ENCODE data around the gene DIO1. TPM values are rescaled to one million over a fixed set of nuclear protein-coding genes. Genes with fewer than 3 reads are reported as not detected.

Gene DIO1
- total RNA-seq, 1 donor from 2014 or later: not detected

DNA sequence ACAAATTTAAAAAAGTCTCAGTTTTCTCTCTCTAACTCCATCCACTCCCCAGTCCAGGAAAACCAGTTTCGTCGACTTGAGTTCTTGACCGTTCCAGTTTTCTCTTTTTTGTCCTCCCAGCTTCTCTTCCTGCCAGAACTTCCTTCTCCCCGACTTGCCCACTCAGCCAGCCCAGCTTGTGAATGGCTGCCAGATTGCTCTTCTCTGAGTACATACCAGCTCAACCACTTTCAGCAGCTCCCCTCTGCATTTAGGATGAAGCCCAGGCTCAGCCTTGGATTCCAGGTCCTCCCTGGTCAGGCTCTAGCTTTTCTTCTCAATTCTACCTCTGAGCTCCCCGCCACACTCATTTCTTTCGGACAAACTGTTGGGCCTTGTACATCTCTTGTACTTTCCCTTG, 1.4 kb downstream of the DIO1 start:
- no peak for DNase-seq

DNA sequence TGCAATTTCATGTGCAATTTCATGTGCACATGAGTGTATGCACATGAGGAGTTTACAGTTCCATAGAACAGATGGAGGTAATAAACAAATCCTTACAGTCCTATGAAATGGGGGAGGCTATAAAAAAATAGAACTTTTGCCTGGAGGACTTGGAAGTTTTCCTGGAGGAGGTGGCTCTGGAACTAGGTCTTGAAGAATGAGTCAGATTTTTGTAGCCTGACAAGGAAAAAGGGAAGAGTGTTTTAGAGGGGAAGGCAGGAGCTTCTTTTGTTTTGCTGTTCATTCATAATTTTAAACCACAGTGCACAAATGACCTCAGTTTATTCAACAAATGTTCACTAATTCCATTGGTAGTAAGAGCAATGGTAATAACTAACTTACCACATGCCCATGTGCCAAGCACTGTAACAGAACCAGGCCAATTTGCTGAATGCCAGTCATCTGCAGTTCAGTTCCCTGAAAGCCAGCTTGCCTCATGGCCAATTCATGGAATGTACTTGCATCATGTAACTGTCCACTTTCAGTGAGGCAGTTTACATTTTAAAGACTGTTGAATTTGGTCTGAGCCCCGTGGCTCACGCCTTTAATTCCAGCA, 2.7 kb downstream of the DIO1 start:
- peak; percentile 47 for DNase-seq

DNA sequence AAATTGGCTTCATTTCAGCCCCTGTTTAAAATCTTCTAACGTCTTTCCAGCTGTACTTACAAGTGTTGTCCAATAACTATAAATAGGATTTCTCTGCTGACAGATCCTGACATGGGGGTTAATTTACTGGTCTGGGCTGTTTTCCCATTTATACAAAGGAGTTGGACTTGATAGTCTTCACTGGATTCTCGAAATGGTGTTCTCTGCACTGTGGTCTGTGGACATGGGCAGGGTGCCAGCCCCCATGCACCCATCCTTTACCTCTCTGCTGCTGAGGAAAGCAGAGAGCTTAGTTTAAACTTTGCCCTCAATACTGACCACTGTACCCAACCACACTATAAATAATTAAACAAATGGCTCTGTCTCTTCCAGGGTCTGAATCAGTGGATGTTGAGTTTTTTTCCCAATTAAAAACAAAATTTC, 5.2 kb downstream of the DIO1 start:
- peak; percentile 58 for DNase-seq

DNA sequence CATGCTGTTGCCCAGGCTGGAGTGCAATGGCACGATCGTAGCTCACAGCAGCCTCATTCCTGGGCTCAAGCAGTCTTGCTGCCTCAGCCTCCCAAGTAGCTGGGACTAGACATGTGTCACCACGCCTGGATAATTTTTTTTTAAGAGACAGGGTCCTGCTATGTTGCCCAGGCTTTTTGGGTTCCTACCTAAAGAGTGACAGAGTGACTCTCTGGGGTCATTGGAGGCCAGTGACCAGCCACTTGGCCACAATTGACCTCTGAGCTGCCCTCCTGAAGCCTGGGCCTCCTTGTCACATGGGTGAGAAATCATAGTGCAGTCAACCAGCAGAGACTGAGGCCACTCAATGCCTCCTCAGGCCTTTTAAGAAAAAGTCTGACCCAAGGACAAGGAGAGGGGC, 5.7 kb downstream of the DIO1 start:
- DNase-seq: no peak

DNA sequence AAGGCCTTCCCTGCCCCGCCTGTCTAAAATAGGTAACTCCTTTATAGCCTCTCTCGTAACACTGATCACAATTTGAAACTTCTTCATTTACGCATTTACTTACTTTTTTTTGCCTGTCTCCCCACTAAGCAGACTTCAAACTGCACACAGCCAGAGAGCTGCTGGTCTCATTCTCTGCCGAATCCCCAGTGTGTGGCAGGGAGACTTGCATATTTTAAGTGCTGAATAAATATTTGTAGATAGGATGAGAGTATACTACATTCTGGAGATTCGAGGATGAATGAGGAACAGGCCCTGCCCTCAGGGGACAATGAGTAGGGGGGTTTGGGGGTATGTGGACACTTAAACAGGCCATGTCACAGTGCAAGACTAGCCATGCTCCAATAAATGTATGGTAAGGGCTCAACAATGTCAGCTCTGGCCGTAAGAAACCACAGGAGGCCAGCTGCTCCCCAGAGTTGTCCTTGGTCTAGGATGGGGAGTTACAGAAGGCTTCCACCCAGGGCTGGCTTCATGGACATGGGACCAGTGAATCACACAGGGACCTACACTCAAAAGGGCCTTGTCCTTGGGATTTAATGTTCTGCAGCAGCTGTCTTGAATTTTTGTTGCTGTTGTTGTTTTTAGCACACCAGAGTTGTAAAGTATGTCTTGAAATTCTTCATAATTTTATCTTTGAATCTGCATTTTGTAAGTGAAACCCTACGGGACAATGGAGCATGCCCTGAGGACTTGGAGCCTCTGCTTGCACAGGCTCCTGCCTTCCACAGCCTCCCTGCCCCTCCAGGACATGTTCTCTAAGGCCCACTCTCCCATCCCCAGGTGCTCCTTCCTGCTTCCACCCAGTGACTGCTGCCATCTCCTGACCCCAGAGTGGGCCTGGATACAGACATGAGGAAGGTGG, 8.5 kb downstream of the DIO1 start:
- no peak for DNase-seq

DNA sequence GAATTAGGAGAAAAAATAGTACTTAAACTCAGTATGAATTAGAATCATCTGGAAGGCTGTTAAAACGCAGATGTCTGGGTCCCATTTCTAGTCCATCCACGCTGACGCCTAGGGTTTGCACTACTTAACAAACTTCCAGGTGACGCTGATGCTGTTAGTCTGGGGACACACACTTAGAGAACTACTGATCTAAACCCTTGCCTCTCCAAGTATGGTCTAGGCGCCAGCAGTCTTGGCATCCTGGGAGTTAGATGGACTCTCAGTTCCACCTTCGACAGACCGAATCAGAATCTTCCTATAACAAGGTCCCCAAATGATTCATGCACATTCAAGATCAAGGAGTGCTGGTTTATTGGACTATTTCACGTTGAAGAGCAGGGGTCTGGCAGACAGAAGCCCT, 11.5 kb downstream of the DIO1 start:
- DNase-seq: no peak

DNA sequence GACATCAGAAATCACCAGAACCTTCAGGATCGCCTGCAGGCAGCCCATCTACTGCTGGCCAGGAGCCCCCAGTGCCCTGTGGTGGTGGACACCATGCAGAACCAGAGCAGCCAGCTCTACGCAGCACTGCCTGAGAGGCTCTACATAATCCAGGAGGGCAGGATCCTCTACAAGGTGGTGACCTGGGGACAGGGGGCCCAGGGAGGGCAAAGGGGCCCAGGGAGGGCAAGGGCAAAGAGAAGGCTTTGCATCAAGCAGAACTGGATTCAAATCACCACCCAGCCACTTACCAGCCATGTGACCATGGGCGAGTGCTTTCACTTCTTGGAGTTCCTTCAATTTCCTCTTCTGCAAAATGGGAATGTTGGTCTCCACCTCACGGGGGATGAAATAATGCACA, 12.1 kb downstream of the DIO1 start:
- DNase-seq: no peak

DNA sequence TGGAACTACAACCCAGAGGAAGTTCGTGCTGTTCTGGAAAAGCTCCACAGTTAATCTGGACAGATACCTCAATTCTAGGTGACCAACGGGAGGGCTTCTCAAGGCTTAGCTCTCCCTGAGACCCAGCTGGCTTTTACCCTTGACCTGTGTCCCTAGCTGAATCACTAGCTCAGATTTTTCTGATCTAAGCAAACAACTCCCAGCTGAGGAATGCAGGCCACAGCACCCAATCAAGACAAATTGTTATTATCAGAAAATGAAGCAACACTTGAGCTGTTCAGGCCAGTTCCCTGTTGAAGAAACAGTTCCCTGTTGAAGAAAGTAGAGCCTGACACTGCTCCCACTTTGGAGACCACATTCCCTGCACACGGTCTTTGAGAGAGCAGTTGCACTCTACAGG, 16.0 kb downstream of the DIO1 start:
- no peak for DNase-seq

DNA sequence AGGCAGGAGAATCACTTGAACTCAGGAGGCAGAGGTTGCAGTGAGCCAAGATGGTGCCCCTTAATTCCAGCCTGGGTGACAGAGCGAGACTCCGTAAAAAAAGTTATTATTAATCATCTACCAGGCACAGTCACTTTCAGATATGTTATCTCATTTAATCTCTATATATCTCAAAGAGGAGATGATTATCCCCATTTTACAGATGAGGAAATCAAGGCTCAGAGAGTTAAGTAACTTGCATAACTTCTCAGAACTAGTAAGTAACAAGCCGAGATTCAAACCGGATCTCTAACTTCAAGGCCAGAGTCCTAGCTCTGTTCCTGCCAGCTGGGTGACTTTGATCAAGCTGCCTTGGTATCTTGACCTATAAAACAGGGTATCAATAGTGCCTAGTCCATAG, 17.5 kb downstream of the DIO1 start:
- no peak for DNase-seq

DNA sequence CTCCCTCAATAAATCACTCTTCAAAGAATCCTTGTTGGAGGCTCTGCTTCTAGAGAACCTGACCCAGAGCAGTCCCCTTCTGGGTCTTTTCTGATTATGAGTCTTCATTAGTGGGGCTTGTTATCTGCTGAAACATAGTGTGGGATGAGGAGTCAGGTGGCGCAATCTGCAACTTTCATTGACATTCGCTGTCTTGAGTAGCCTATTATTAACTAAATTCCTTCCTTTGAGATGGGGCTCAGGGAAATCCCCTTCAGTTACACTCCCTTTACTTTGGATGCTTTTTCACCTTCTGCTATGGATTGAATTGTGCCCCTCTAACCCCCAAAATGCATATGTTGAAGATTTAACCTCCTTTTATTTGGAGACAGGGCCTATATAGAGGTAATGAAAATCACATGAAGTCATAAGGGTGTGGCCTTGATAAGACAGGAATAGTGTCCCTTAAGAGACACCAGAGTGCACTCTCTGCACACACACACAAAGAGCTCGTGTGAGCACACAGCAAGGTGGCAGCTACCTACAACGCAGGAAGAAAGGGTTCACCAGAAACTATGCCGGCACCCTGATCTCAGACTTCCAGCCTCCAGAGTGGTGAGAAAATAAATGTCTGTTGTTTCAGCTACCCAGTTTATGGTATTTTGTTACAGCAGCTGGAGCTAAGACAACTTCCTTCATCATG, 19.5 kb downstream of the DIO1 start:
- no peak for DNase-seq

DNA sequence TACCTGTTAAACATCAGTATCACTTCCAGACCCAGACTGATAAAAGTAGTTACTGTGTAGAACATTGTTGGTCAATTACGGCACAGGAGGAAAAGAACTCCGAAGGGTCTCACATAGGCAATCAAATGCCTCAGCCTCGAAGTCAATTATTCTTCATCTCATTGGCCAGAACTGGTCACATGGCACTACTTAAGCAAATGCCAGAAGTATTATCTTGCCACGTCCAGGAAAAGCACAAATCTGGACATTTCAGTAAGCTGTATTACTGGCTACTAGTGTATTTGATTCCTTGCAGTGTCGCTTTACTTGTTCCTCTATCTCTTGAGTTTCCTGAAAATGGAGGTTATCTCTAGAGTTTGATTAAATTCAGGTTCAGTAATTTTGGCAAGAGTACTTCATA, 24.4 kb downstream of the DIO1 start:
- no peak for DNase-seq

DNA sequence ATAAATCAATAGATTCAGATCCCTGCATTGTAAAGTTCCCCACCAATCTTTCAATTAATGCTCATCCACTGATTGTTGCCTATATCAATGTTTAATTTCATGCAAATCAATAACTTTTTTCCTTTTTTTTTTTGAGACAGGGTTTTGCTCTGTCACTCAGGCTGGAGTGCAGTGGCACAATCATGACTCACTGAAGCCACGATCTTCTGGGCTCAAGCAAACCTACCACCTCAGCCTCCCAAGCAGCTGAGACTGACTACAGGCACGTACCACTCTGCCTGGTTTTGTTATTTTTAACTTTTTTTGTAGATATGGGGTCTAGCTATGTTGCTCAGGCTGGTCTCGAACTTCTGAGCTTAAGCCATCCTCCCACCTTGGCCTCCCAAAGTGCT, 25.7 kb downstream of the DIO1 start:
- DNase-seq: no peak

DNA sequence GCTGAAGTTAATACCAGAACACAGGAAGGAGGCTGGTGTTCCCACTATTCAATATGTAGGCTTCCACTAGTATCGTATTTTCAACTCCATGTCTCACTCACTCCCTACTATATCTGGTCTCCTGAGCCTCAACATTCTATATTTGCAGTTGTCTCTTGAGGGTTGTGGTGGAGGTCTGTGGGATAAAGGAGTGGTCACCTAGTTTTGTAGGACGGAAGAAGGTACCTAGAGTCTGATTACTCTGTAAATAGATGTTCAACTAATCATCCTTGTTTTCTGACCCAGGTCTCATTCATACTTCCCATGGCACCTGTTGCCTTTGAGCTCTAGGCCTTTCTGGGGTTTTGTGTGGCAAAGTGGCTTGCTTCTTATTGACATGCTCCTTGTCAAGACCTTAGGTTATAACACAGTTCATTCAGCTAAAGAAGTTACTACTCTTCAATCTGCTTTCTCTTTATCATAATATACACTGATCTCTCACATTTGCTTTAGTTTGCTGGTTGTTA, 33.4 kb downstream of the DIO1 start:
- no peak for DNase-seq

DNA sequence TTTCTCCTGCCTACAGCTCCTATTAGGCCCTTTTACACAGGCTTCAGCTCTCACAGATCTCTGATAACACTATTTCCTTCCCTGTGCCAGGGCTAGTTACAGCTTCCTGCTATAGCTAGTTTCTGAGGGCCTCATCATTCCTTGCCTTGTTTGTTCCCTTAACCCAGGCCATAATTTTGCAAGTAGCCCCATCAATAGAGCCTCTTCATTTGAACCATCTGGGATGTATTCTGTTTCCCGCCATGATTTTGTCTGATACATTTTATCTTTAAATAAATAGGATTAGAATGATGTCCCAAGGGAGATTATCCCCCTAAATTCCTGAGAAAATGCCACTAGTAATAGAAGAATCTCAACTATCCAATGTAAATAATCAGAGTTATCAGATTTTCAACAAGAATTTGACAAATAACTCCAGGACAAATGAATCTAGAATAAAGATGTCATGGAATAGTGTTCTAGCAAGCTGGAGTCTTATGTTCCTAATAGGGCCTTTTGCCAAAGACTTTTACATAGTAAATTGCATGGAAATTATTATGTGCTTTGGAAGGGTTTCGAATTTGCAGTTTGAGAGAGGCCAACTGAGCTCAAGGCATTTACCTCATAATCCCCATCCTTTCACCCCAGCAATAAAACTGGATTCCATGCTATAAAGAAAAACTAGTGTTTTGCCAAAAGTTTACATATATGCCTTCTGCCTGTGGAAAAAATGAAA, 35.4 kb downstream of the DIO1 start:
- DNase-seq: no peak

DNA sequence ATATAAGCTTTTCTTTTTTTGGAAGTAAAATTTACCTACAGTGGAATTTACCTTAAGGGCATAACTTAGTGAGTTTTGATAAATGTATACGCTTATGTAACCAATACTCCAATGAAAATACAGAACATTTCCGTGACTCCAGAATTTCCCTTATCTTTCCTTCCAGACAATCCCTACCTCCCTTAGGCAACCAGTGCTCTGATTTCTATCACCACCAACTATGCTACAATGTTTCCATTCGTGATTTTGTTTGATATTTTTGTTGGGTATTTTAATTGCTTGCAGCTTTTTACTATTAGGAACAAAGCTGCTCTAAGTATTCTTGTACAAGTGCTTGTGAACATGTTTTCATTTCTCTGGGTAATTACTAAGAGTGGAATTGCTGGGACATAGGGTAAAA, 36.9 kb downstream of the DIO1 start:
- DNase-seq: no peak

DNA sequence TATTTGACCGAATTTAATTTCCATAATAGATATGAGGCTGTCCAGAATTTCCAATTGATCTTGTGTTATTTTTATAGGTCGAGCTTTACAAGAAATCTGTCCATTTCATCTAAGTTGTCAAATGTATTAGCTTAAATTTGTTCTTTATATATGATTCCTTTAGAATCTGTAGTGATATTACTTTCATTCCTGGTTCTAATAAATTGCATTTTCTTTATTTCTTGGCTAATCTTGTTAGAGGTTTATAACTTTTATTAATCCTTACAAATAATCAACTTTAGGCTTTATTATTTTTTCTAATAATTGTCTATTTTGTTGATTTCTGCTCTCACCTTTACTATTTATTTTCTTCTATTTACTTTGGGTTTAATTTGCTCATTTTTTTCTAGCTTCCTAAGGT, 37.5 kb downstream of the DIO1 start:
- DNase-seq: no peak

DNA sequence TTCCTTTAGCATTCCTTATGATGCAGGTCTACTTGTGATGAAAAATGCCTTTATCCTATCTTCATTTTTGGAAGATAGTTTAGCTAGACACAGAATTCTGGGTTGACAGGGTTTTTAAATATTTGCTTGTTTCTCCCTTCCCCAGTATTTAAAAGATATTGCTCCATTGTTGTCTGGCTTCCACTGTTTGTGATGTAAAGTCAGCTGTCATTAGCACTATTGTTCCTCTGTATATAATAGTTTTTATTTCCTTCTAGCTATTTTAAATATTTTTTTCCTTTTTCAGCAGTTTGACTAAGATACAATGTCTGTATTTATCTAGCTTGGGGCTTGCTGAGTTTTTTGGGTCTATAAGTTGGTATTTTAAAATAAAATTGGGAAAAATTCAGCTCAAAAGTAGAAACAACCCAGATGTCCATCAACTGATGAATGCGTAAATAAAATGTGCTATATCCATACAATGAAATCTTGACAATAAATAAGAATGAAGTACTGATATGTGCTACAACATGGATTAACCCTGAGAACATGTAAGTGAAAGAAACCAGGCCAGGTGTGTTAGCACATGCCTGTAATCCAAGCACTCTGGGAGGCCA, 40.3 kb downstream of the DIO1 start:
- no peak for DNase-seq

DNA sequence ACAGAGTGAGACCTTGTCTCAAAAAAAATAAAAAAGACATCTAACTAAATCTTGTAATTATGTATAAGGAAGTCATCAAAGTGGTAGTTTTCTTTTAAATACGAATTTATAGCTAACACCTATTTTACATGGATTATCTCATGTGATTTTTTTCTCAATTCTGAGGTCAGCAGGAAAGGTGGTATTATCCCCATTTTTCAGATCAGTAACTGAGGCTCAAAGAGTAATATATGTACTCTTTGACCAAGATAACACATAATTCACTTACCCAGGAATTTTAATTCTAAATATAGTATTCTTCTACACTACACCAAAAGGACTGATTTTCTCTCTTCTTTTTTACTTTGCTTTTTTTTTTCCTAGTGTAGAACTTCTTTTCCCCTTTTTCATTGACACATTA, 42.4 kb downstream of the DIO1 start:
- DNase-seq: no peak

DNA sequence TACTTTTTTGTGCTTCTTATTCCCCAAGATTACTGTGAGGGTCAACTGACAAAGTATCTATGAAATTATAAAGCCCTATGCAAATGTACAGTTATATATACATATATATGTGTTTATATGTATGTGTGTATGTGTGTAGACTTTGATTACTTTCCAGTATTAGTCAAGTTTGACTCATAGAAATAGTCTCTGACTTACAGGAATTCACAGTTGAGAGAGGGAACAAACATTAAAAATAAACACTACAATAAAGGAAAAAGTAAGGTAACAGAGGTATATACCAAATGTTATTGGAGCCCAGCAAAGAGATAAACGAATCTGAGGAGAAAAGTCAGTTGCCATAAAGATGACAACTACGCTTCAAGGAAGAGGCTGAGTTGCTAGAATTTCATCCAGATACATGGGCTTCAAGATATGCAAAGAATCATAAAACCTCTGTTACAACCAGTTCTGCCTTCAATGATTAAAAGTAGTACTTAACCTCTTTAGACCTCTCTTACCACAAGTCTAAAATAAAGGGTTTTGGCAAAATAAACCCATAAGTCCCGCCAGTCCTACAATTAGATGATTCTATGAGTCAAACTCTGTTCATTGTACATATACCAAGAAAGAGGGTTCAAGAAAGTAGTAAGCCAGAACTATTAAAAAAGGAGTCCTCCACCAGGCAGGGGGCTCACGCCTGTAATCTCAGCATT, 44.3 kb downstream of the DIO1 start:
- no peak for DNase-seq

DNA sequence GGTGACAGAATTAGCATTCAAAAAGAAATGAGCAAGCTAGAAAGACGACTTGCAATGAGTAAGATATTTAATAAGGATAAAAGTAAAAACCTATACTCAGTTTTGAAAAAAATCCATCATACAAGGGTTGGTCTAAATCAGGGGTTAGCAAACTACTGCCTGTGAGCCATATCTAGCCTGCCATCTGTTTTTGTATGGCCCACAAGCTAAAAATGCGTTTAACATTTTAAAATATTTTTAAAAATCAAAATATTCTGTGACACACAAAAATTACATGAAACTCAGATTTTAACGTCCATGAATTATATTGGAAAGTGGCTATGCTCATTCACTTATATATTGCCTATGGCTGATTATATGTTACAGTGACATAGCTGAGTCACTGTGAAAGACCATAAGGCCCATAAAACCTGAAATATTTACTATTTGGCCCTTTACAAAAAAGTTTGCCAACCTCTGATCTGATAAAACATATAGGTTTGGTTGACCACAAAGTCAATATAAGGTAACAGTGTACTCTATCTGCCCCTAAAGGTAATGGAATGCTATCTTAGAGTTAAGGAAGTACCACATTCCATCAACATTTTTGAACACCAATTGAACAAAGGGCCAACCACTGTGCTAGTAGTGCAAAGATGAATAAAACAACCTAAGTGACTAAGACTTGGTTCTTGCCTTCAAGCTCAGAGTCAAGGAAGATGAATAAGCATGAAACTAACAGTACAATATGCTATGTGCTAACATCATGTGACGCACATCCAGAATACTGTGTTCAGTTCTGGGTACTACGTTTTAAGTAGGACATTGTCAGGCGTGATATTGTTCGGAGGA, 48.4 kb downstream of the DIO1 start:
- no peak for DNase-seq

DNA sequence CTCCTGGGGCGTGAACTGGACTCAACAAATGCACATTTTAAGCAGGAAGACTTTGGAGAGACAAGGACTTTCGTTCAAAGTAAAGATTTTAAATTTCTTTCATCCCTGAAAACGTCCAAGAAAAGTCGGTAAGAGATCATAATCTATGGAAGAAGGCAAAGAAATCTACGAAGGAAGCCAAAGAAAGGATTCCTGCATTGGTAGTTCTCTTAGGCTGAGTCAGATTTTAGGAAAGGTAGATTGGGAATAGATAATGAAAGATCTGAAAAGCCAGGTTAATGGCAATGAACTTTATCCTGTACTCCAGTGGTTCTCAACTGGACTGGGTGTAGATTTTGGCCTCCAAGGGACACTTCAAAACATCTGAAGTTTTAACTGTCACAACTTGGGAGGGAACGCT, 49.1 kb downstream of the DIO1 start:
- no peak for DNase-seq

Measured in tongue (tissue), 2 donors.